Progenitor cell of endocrine pancreas (in vitro differentiated cells): ENCODE results near the gene ZFP57. TPM values are rescaled to one million over a fixed set of nuclear protein-coding genes. Genes with fewer than 3 reads are reported as not detected.

Source experiments
- DNase-seq: peaks from one replicate; pipeline ENCODE4 v3.0.0; 2021; ENCODE audit warnings: low spot score; ENCODE audit not compliant: unreplicated experiment
- H3K27ac Mint-ChIP-seq: 2 replicates; pipeline ENCODE4 v1.8.0; 2021; ENCODE audit warnings: mild to moderate bottlenecking, moderate library complexity, mixed read lengths
- H3K27me3 Mint-ChIP-seq: 2 replicates; pipeline ENCODE4 v1.8.0; 2021; ENCODE audit warnings: mixed read lengths
- H3K36me3 Mint-ChIP-seq: 2 replicates; pipeline ENCODE4 v1.8.0; 2022; ENCODE audit warnings: mixed read lengths; ENCODE audit not compliant: insufficient read depth
- H3K4me1 Mint-ChIP-seq: 2 replicates; pipeline ENCODE4 v1.8.0; 2021; ENCODE audit warnings: low read depth, mixed read lengths
- H3K4me3 Mint-ChIP-seq: 2 replicates; pipeline ENCODE4 v1.8.0; 2021; ENCODE audit warnings: low read depth, mild to moderate bottlenecking, moderate library complexity, mixed read lengths
- H3K9me3 Mint-ChIP-seq: 2 replicates; pipeline ENCODE4 v1.8.0; 2021; ENCODE audit warnings: low read depth, mixed read lengths
- total RNA-seq: library from RNA; stranded (reverse); gene quantifications from 2 replicates; pipeline ENCODE4 v1.2.1, GENCODE V29; 2021
- TF ChIP-seq, protein P1 (sequence below): fragments of 200-600 bp; sonication (generic); IDR thresholded peaks from one replicate; pipeline ENCODE4 v1.5.0; 2021; ENCODE audit warnings: antibody characterized with exemption, mild to moderate bottlenecking; ENCODE audit not compliant: unreplicated experiment

ZFP57 gene
- total RNA-seq, 1 donor from 2014 or later: 0.14 TPM

DNA sequence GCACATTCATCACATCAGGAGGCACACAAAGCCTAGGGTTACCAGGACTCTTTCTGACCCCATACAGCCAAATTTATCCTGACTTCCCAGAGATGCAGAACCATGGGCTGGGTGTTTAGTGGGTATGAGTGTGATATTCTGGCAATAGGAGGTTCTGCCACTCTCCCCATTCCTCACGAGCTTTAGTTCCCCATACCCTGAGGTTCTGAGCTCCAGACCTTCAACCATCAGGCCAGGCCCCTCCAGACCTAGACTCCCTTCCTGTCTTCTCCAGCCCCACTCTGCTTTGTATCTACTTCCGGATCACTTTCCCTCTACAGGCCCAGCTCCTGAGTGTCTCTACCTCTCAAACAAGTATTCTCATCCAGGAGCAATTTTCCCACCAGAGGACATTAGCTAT is 46.7 kb upstream of the ZFP57 start:
- Mint-ChIP-seq H3K36me3 (no peaks in the 10 kb centered on the region), H3K27ac (no peak overlapping the region), H3K9me3 (no peaks in the 10 kb centered on the region), H3K4me3 (no peak overlapping the region), H3K4me1 (no peaks in the 10 kb centered on the region), H3K27me3 (peaks cover 73% of the 10 kb centered on the region)
- TF ChIP-seq, protein P1, sequence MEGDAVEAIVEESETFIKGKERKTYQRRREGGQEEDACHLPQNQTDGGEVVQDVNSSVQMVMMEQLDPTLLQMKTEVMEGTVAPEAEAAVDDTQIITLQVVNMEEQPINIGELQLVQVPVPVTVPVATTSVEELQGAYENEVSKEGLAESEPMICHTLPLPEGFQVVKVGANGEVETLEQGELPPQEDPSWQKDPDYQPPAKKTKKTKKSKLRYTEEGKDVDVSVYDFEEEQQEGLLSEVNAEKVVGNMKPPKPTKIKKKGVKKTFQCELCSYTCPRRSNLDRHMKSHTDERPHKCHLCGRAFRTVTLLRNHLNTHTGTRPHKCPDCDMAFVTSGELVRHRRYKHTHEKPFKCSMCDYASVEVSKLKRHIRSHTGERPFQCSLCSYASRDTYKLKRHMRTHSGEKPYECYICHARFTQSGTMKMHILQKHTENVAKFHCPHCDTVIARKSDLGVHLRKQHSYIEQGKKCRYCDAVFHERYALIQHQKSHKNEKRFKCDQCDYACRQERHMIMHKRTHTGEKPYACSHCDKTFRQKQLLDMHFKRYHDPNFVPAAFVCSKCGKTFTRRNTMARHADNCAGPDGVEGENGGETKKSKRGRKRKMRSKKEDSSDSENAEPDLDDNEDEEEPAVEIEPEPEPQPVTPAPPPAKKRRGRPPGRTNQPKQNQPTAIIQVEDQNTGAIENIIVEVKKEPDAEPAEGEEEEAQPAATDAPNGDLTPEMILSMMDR: no peak
- DNase-seq: no peak

DNA sequence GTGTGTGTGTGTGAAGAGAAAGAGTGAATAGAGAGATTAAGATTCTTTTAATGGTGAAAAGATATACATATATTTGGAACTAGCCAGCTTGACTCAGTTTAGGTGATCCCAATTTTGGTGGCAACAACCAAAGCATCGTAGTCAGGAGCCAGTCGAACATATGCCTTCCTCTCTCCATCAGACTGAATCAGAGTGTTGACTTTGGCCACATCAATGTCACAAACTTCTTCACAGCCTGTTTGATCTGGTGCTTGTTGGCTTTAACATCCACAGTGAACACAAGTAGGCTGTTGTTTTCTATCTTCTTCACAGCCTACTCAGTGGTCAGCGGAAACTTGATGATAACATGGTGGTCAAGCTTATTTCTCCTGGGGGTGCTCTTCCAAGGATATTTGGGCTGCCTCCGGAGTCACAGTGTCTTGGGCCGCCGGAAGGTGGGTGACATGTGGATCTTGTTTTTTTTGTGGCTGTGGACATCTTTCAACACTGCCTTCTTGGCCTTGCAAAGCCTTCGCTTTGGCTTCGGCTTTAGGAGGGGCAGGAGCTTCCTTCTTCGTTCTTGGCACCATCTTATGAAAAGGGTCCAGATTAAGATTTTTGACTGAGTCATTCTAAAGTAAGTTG is 45.7 kb upstream of the ZFP57 start:
- no peaks in the 10 kb centered on the region for H3K4me1 Mint-ChIP-seq
- H3K27me3 Mint-ChIP-seq: peaks cover 82% of the 10 kb centered on the region
- no peak for DNase-seq
- H3K27ac Mint-ChIP-seq: no peak overlapping the region
- no peaks in the 10 kb centered on the region for H3K36me3 Mint-ChIP-seq
- no peak overlapping the region for H3K4me3 Mint-ChIP-seq
- no peaks in the 10 kb centered on the region for H3K9me3 Mint-ChIP-seq
- TF ChIP-seq, protein P1: no peak

DNA sequence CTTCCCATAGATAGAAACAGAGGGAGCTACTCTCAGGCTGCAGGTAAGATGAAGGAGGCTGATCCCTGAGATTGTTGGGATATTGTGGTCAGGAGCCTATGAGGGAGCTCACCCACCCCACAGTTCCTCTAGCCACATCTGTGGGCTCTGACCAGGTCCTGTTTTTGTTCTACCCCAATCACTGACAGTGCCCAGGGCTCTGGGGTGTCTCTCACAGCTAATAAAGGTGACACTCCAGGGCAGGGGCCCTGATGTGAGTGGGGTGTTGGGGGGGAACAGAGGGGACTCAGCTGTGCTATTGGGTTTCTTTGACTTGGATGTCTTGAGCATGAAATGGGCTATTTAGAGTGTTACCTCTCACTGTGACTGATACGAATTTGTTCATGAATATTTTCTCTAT is 45.0 kb upstream of the ZFP57 start:
- H3K4me3 Mint-ChIP-seq: no peak overlapping the region
- no peaks in the 10 kb centered on the region for H3K36me3 Mint-ChIP-seq
- no peaks in the 10 kb centered on the region for H3K9me3 Mint-ChIP-seq
- H3K27me3 Mint-ChIP-seq: peaks cover 84% of the 10 kb centered on the region
- no peak overlapping the region for H3K27ac Mint-ChIP-seq
- DNase-seq: no peak
- TF ChIP-seq, protein P1: no peak
- H3K4me1 Mint-ChIP-seq: no peaks in the 10 kb centered on the region

DNA sequence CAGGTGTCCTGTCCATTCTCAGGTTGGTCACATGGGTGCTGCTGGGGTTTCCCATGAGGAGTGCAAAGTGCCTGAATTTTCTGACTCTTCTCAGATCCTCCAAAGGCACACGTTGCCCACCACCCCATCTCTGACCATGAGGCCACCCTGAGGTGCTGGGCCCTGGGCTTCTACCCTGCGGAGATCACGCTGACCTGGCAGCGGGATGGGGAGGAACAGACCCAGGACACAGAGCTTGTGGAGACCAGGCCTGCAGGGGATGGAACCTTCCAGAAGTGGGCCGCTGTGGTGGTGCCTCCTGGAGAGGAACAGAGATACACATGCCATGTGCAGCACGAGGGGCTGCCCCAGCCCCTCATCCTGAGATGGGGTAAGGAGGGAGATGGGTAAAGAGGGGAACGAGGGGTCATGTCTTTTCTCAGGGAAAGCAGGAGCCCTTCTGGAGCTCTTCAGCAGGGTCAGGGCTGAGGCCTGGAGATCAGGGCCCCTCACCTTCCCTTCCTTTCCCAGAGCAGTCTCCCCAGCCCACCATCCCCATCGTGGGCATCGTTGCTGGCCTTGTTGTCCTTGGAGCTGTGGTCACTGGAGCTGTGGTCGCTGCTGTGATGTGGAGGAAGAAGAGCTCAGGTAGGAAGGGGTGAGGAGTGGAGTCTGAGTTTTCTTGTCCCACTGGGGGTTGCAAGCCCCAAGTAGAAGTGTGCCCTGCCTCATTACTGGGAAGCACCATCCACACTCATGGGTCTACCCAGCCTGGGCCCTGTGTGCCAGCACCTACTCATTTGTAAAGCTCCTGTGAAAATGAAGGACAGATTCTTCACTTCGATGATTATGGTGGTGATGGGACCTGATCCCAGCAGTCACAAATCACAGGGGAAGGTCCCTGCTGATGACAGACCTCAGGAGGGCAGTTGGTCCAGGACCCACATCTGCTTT is 44.3 kb upstream of the ZFP57 start:
- H3K36me3 Mint-ChIP-seq: no peaks in the 10 kb centered on the region
- no peak overlapping the region for H3K27ac Mint-ChIP-seq
- no peak for DNase-seq
- TF ChIP-seq, protein P1: no peak
- peaks cover 82% of the 10 kb centered on the region for H3K27me3 Mint-ChIP-seq
- H3K9me3 Mint-ChIP-seq: no peaks in the 10 kb centered on the region
- no peak overlapping the region for H3K4me3 Mint-ChIP-seq
- no peaks in the 10 kb centered on the region for H3K4me1 Mint-ChIP-seq

DNA sequence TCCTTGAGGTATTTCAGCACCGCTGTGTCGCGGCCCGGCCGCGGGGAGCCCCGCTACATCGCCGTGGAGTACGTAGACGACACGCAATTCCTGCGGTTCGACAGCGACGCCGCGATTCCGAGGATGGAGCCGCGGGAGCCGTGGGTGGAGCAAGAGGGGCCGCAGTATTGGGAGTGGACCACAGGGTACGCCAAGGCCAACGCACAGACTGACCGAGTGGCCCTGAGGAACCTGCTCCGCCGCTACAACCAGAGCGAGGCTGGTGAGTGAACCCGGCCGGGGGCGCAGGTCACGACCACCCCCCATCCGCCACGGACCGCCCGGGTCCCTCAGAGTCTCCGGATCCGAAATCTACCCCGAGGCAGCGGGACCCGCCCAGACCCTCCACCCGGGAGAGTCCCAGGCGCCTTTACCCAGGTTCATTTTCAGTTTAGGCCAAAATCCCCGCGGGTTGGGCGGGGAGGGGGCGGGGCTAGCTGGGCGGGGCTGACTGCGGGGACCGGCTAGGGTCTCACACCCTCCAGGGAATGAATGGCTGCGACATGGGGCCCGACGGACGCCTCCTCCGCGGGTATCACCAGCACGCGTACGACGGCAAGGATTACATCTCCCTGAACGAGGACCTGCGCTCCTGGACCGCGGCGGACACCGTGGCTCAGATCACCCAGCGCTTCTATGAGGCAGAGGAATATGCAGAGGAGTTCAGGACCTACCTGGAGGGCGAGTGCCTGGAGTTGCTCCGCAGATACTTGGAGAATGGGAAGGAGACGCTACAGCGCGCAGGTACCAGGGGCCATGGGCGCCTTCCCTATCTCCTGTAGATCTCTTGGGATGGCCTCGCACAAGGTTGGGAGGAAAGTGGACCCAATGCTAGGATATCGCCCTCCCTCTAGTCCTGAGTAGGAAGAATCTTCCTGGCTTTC is 43.0 kb upstream of the ZFP57 start:
- H3K36me3 Mint-ChIP-seq: no peaks in the 10 kb centered on the region
- no peak overlapping the region for H3K27ac Mint-ChIP-seq
- no peaks in the 10 kb centered on the region for H3K4me1 Mint-ChIP-seq
- no peaks in the 10 kb centered on the region for H3K9me3 Mint-ChIP-seq
- TF ChIP-seq, protein P1: no peak
- H3K27me3 Mint-ChIP-seq: peaks cover 73% of the 10 kb centered on the region
- H3K4me3 Mint-ChIP-seq: peak overlapping the region; percentile 65
- no peak for DNase-seq
